ENCODE results near the gene RNFT2. TPM values are rescaled to one million over a fixed set of nuclear protein-coding genes. Genes with fewer than 3 reads are reported as not detected.

The RNFT2 gene
- total RNA-seq, 1 donor from 2014 or later = 55.8 TPM

GRCh38 chr12:116887244-116887643 lies 149.1 kb downstream of the RNFT2 start:
- no peak for DNase-seq
- Mint-ChIP-seq H3K4me1 (ENCODE audit: low read depth, unreplicated experiment) (peaks cover 5% of the 10 kb centered on the region), H3K27ac (ENCODE audit: unreplicated experiment) (no peak overlapping the region), H3K27me3 (ENCODE audit: unreplicated experiment) (peaks cover 12% of the 10 kb centered on the region), H3K9me3 (ENCODE audit: unreplicated experiment) (no peaks in the 10 kb centered on the region), H3K4me3 (ENCODE audit: unreplicated experiment) (no peak overlapping the region), H3K36me3 (ENCODE audit: unreplicated experiment) (no peaks in the 10 kb centered on the region)
- no peak for TF ChIP-seq CTCF (IDR thresholded peaks at IDR 0.05; ENCODE audit: partially characterized antibody, unreplicated experiment)

GRCh38 chr12:116887897-116888296 lies 149.8 kb downstream of the RNFT2 start:
- Mint-ChIP-seq H3K27ac (ENCODE audit: unreplicated experiment) (no peak overlapping the region), H3K4me3 (ENCODE audit: unreplicated experiment) (no peak overlapping the region), H3K4me1 (ENCODE audit: low read depth, unreplicated experiment) (peaks cover 5% of the 10 kb centered on the region), H3K27me3 (ENCODE audit: unreplicated experiment) (peaks cover 9% of the 10 kb centered on the region), H3K9me3 (ENCODE audit: unreplicated experiment) (no peaks in the 10 kb centered on the region), H3K36me3 (ENCODE audit: unreplicated experiment) (no peaks in the 10 kb centered on the region)
- TF ChIP-seq CTCF (IDR thresholded peaks at IDR 0.05; ENCODE audit: partially characterized antibody, unreplicated experiment) = no peak
- DNase-seq = no peak

- Mint-ChIP-seq H3K9me3 (ENCODE audit: unreplicated experiment) (no peaks in the 10 kb centered on the region), H3K27ac (ENCODE audit: unreplicated experiment) (no peak overlapping the region), H3K4me3 (ENCODE audit: unreplicated experiment) (no peak overlapping the region), H3K4me1 (ENCODE audit: low read depth, unreplicated experiment) (peaks cover 5% of the 10 kb centered on the region), H3K27me3 (ENCODE audit: unreplicated experiment) (no peaks in the 10 kb centered on the region), H3K36me3 (ENCODE audit: unreplicated experiment) (no peaks in the 10 kb centered on the region)
- DNase-seq = no peak
- TF ChIP-seq CTCF (IDR thresholded peaks at IDR 0.05; ENCODE audit: partially characterized antibody, unreplicated experiment) = no peak
These were observed 152.2 kb downstream of the RNFT2 start for GRCh38 chr12:116890330-116890729.

- TF ChIP-seq CTCF (IDR thresholded peaks at IDR 0.05; ENCODE audit: partially characterized antibody, unreplicated experiment) = no peak
- Mint-ChIP-seq H3K9me3 (ENCODE audit: unreplicated experiment) (no peaks in the 10 kb centered on the region), H3K4me1 (ENCODE audit: low read depth, unreplicated experiment) (peaks cover 5% of the 10 kb centered on the region), H3K27ac (ENCODE audit: unreplicated experiment) (no peak overlapping the region), H3K27me3 (ENCODE audit: unreplicated experiment) (no peaks in the 10 kb centered on the region), H3K36me3 (ENCODE audit: unreplicated experiment) (no peaks in the 10 kb centered on the region), H3K4me3 (ENCODE audit: unreplicated experiment) (no peak overlapping the region)
- DNase-seq = no peak
These were observed 152.9 kb downstream of the RNFT2 start for GRCh38 chr12:116891019-116891418.

GRCh38 chr12:116892349-116893140 lies 154.4 kb downstream of the RNFT2 start:
- Mint-ChIP-seq H3K27me3 (ENCODE audit: unreplicated experiment) (no peaks in the 10 kb centered on the region), H3K4me1 (ENCODE audit: low read depth, unreplicated experiment) (peaks cover 3% of the 10 kb centered on the region), H3K9me3 (ENCODE audit: unreplicated experiment) (peaks cover 2% of the 10 kb centered on the region), H3K36me3 (ENCODE audit: unreplicated experiment) (no peaks in the 10 kb centered on the region), H3K4me3 (ENCODE audit: unreplicated experiment) (no peak overlapping the region), H3K27ac (ENCODE audit: unreplicated experiment) (no peak overlapping the region)
- DNase-seq = no peak
- TF ChIP-seq CTCF (IDR thresholded peaks at IDR 0.05; ENCODE audit: partially characterized antibody, unreplicated experiment) = no peak

All from glutamatergic neuron (in vitro differentiated cells).